Dendritic cell treated with granulocyte-macrophage colony-stimulating factor and Interleukin-4, amounts not matched to agents 40 ng/mL and 50 ng/mL, for 4 days (primary cell): Measurements from ENCODE around the gene ACVR1C.

ENCODE experiments used
- H3K27ac Mint-ChIP-seq: one replicate; pipeline ENCODE4 v1.8.0; 2022; ENCODE audit warnings: mild to moderate bottlenecking, mixed read lengths
- H3K27me3 Mint-ChIP-seq: one replicate; pipeline ENCODE4 v1.8.0; 2022; ENCODE audit warnings: mild to moderate bottlenecking, mixed read lengths
- H3K36me3 Mint-ChIP-seq: one replicate; pipeline ENCODE4 v1.8.0; 2022; ENCODE audit warnings: low read depth, mixed read lengths
- H3K4me1 Mint-ChIP-seq: one replicate; pipeline ENCODE4 v1.8.0; 2022; ENCODE audit warnings: low read depth, mixed read lengths
- H3K4me3 Mint-ChIP-seq: one replicate; pipeline ENCODE4 v1.8.0; 2022; ENCODE audit warnings: mild to moderate bottlenecking, moderate library complexity, mixed read lengths
- H3K9me3 Mint-ChIP-seq: one replicate; pipeline ENCODE4 v1.8.0; 2022; ENCODE audit warnings: mixed read lengths
- intact Hi-C: fragments of 100-400 bp; cut with micrococcal nuclease; formaldehyde crosslinking; loops from one replicate; pipeline ENCODE4 v1.15.0; 2022

ACVR1C gene

GRCh38 chr2:157628477-157629415 lies at the start of gene ACVR1C:
Gene ACVR1C (minus strand): TSS chr2:157628864. CDS start chr2:157628644, 220 bp downstream.
- Mint-ChIP-seq H3K27me3 (peaks cover 29% of the 10 kb centered on the region), H3K4me1 (peaks cover 12% of the 10 kb centered on the region), H3K27ac (peak within 1 kb of the TSS; percentile 23), H3K4me3 (peak within 1 kb of the TSS; percentile 78), H3K36me3 (no peaks in the 10 kb centered on the region), H3K9me3 (no peaks in the 10 kb centered on the region)
- intact Hi-C loops = no loop called here

- H3K27me3 Mint-ChIP-seq = no peaks in the 10 kb centered on the region
- no peaks in the 10 kb centered on the region for H3K9me3 Mint-ChIP-seq
- H3K36me3 Mint-ChIP-seq = no peaks in the 10 kb centered on the region
- no peak overlapping the region for H3K27ac Mint-ChIP-seq
- no peak overlapping the region for H3K4me3 Mint-ChIP-seq
- intact Hi-C loops = no loop called here
- H3K4me1 Mint-ChIP-seq = no peaks in the 10 kb centered on the region
Observed at GRCh38 chr2:157677941-157678340, 49.3 kb upstream of the ACVR1C start.

- intact Hi-C loops = no loop called here
- H3K4me3 Mint-ChIP-seq = no peak overlapping the region
- H3K36me3 Mint-ChIP-seq = no peaks in the 10 kb centered on the region
- H3K9me3 Mint-ChIP-seq = peaks cover 17% of the 10 kb centered on the region
- no peak overlapping the region for H3K27ac Mint-ChIP-seq
- no peaks in the 10 kb centered on the region for H3K27me3 Mint-ChIP-seq
- H3K4me1 Mint-ChIP-seq = no peaks in the 10 kb centered on the region
Observed at GRCh38 chr2:157672129-157672528, 43.5 kb upstream of the ACVR1C start.

GRCh38 chr2:157662401-157662800 lies 33.7 kb upstream of the ACVR1C start:
- H3K27me3 Mint-ChIP-seq = no peaks in the 10 kb centered on the region
- no peak overlapping the region for H3K27ac Mint-ChIP-seq
- H3K9me3 Mint-ChIP-seq = no peaks in the 10 kb centered on the region
- H3K4me1 Mint-ChIP-seq = no peaks in the 10 kb centered on the region
- no peaks in the 10 kb centered on the region for H3K36me3 Mint-ChIP-seq
- no peak overlapping the region for H3K4me3 Mint-ChIP-seq
- intact Hi-C loops = no loop called here

- no peak overlapping the region for H3K27ac Mint-ChIP-seq
- H3K4me1 Mint-ChIP-seq = no peaks in the 10 kb centered on the region
- H3K4me3 Mint-ChIP-seq = no peak overlapping the region
- no peaks in the 10 kb centered on the region for H3K9me3 Mint-ChIP-seq
- H3K36me3 Mint-ChIP-seq = no peaks in the 10 kb centered on the region
- no peaks in the 10 kb centered on the region for H3K27me3 Mint-ChIP-seq
- intact Hi-C loops = no loop called here
Observed at GRCh38 chr2:157661776-157662175, 33.1 kb upstream of the ACVR1C start.

- H3K9me3 Mint-ChIP-seq = no peaks in the 10 kb centered on the region
- H3K27me3 Mint-ChIP-seq = no peaks in the 10 kb centered on the region
- H3K27ac Mint-ChIP-seq = no peak overlapping the region
- H3K4me1 Mint-ChIP-seq = no peaks in the 10 kb centered on the region
- intact Hi-C loops = no loop called here
- H3K36me3 Mint-ChIP-seq = no peaks in the 10 kb centered on the region
- H3K4me3 Mint-ChIP-seq = no peak overlapping the region
Observed at GRCh38 chr2:157657858-157658257, 29.2 kb upstream of the ACVR1C start.

GRCh38 chr2:157657101-157657500 lies 28.4 kb upstream of the ACVR1C start:
- H3K4me3 Mint-ChIP-seq = no peak overlapping the region

GRCh38 chr2:157644776-157645175 lies 16.1 kb upstream of the ACVR1C start:
- Mint-ChIP-seq H3K9me3 (no peaks in the 10 kb centered on the region), H3K4me3 (no peak overlapping the region), H3K27me3 (no peaks in the 10 kb centered on the region), H3K27ac (no peak overlapping the region), H3K36me3 (no peaks in the 10 kb centered on the region), H3K4me1 (no peaks in the 10 kb centered on the region)
- intact Hi-C loops = no loop called here

More at GRCh38 chr2:157657101-157657500, 28.4 kb upstream of the ACVR1C start:
- Mint-ChIP-seq H3K27me3 (no peaks in the 10 kb centered on the region), H3K36me3 (no peaks in the 10 kb centered on the region), H3K27ac (no peak overlapping the region), H3K9me3 (no peaks in the 10 kb centered on the region), H3K4me1 (no peaks in the 10 kb centered on the region)
- intact Hi-C loops = no loop called here

GRCh38 chr2:157631861-157632260 lies 3.2 kb upstream of the ACVR1C start:
- no peaks in the 10 kb centered on the region for H3K9me3 Mint-ChIP-seq
- no peaks in the 10 kb centered on the region for H3K36me3 Mint-ChIP-seq
- H3K4me3 Mint-ChIP-seq = no peak overlapping the region
- peaks cover 23% of the 10 kb centered on the region for H3K27me3 Mint-ChIP-seq
- no peak overlapping the region for H3K27ac Mint-ChIP-seq
- intact Hi-C loops = no loop called here
- H3K4me1 Mint-ChIP-seq = peaks cover 12% of the 10 kb centered on the region

- intact Hi-C loops = no loop called here
- peaks cover 12% of the 10 kb centered on the region for H3K4me1 Mint-ChIP-seq
- H3K36me3 Mint-ChIP-seq = no peaks in the 10 kb centered on the region
- H3K9me3 Mint-ChIP-seq = no peaks in the 10 kb centered on the region
- H3K27me3 Mint-ChIP-seq = peaks cover 29% of the 10 kb centered on the region
- H3K4me3 Mint-ChIP-seq = peak overlapping the region; percentile 73
- no peak overlapping the region for H3K27ac Mint-ChIP-seq
Observed at GRCh38 chr2:157627594-157628476, 829 bp downstream of the ACVR1C start.

- Mint-ChIP-seq H3K27me3 (peaks cover 29% of the 10 kb centered on the region), H3K4me1 (peaks cover 12% of the 10 kb centered on the region), H3K9me3 (no peaks in the 10 kb centered on the region), H3K36me3 (no peaks in the 10 kb centered on the region), H3K27ac (no peak overlapping the region), H3K4me3 (no peak overlapping the region)
- intact Hi-C loops = no loop called here
Observed at GRCh38 chr2:157625296-157625695, 3.4 kb downstream of the ACVR1C start.

GRCh38 chr2:157620956-157621355 lies 7.7 kb downstream of the ACVR1C start:
- no peaks in the 10 kb centered on the region for H3K9me3 Mint-ChIP-seq
- peaks cover under 1% of the 10 kb centered on the region for H3K27me3 Mint-ChIP-seq
- intact Hi-C loops = no loop called here
- no peak overlapping the region for H3K27ac Mint-ChIP-seq
- no peaks in the 10 kb centered on the region for H3K4me1 Mint-ChIP-seq
- no peak overlapping the region for H3K4me3 Mint-ChIP-seq
- no peaks in the 10 kb centered on the region for H3K36me3 Mint-ChIP-seq

GRCh38 chr2:157611726-157612125 lies 16.9 kb downstream of the ACVR1C start:
- H3K36me3 Mint-ChIP-seq = no peaks in the 10 kb centered on the region
- intact Hi-C loops = no loop called here

GRCh38 chr2:157611110-157611509 lies 17.6 kb downstream of the ACVR1C start:
- Mint-ChIP-seq H3K36me3 (no peaks in the 10 kb centered on the region), H3K4me1 (no peaks in the 10 kb centered on the region), H3K27me3 (no peaks in the 10 kb centered on the region), H3K27ac (no peak overlapping the region), H3K4me3 (no peak overlapping the region), H3K9me3 (peaks cover 8% of the 10 kb centered on the region)
- intact Hi-C loops = no loop called here

More at GRCh38 chr2:157611726-157612125, 16.9 kb downstream of the ACVR1C start:
- Mint-ChIP-seq H3K4me1 (no peaks in the 10 kb centered on the region), H3K27ac (no peak overlapping the region), H3K9me3 (peaks cover 8% of the 10 kb centered on the region), H3K4me3 (no peak overlapping the region), H3K27me3 (no peaks in the 10 kb centered on the region)
